ENCODE data around the gene GPAM.
A peak's percentile ranks its signal among the peaks of the same experiment; 100 is the strongest.
"Not testable (repeated sequence)": the region's sequence is repeated elsewhere in the genome, so short reads cannot be mapped to it uniquely, and the experiment has no call there.

The GPAM gene

GRCh38 chr10:112122827-112123226 is 60.7 kb downstream of the GPAM start:
- Histone ChIP-seq H3K27ac (ENCODE audit: low read length) (no peak overlapping the region), H3K27me3 (replicated peaks; ENCODE audit: insufficient read depth, low read length) (no peaks in the 10 kb centered on the region), H2AFZ (ENCODE audit: low read length) (no peak overlapping the region), H3K79me2 (ENCODE audit: low read length) (no peaks in the 10 kb centered on the region), H3K4me1 (ENCODE audit: low read length) (no peaks in the 10 kb centered on the region), H3K4me3 (ENCODE audit: low read length) (no peak overlapping the region), H3K36me3 (replicated peaks; ENCODE audit: insufficient read depth, low read length) (no peaks in the 10 kb centered on the region), H4K20me1 (ENCODE audit: insufficient read depth, low read length) (no peaks in the 10 kb centered on the region), H3K4me2 (ENCODE audit: low read depth, low read length) (no peak overlapping the region), H3K9me2 (replicated peaks; ENCODE audit: insufficient read depth, low read length) (no peaks in the 10 kb centered on the region), H3K9me3 (replicated peaks; ENCODE audit: insufficient read depth, low read length) (no peaks in the 10 kb centered on the region), H3F3A (ENCODE audit: insufficient read depth, low read length) (no peaks in the 10 kb centered on the region), H3K9ac (ENCODE audit: low read length) (no peak overlapping the region)
- no peak for DNase-seq
- TF ChIP-seq EZH2 (optimal IDR thresholded peaks at IDR 0.05; ENCODE audit: low read depth, low read length) (no peak), EZH2phosphoT487 (IDR thresholded peaks at IDR 0.05; ENCODE audit: low read length) (no peak)
- TF ChIP-seq, protein P1, sequence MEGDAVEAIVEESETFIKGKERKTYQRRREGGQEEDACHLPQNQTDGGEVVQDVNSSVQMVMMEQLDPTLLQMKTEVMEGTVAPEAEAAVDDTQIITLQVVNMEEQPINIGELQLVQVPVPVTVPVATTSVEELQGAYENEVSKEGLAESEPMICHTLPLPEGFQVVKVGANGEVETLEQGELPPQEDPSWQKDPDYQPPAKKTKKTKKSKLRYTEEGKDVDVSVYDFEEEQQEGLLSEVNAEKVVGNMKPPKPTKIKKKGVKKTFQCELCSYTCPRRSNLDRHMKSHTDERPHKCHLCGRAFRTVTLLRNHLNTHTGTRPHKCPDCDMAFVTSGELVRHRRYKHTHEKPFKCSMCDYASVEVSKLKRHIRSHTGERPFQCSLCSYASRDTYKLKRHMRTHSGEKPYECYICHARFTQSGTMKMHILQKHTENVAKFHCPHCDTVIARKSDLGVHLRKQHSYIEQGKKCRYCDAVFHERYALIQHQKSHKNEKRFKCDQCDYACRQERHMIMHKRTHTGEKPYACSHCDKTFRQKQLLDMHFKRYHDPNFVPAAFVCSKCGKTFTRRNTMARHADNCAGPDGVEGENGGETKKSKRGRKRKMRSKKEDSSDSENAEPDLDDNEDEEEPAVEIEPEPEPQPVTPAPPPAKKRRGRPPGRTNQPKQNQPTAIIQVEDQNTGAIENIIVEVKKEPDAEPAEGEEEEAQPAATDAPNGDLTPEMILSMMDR (IDR thresholded peaks at IDR 0.05; ENCODE audit: low read length) = no peak

DNA sequence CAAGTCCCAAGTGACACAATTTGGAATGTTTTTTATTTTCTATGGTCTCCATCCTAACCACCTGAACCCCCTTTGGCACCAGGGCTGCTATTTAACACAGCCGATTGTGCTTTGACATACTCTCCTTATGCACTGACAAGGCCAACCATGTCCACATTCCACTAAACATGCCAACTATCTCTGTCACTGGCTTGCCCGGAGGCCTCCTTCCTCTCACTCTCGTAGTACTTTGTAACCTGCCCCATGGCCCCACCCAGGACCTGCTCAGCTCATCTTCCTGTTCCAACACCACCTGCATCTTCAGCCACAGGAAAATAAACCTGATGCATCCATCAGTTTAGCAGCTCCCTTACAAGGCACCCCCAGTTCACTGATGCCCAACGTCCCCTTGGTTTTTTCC is 63.1 kb downstream of the GPAM start:
- Histone ChIP-seq H3F3A (ENCODE audit: insufficient read depth, low read length) (no peaks in the 10 kb centered on the region), H3K9me2 (replicated peaks; ENCODE audit: insufficient read depth, low read length) (no peaks in the 10 kb centered on the region), H4K20me1 (ENCODE audit: insufficient read depth, low read length) (no peaks in the 10 kb centered on the region), H3K36me3 (replicated peaks; ENCODE audit: insufficient read depth, low read length) (no peaks in the 10 kb centered on the region), H3K4me2 (ENCODE audit: low read depth, low read length) (no peak overlapping the region), H3K9ac (ENCODE audit: low read length) (no peak overlapping the region), H3K79me2 (ENCODE audit: low read length) (no peaks in the 10 kb centered on the region), H3K9me3 (replicated peaks; ENCODE audit: insufficient read depth, low read length) (no peaks in the 10 kb centered on the region), H3K4me3 (ENCODE audit: low read length) (no peak overlapping the region), H2AFZ (ENCODE audit: low read length) (no peak overlapping the region), H3K27ac (ENCODE audit: low read length) (no peak overlapping the region), H3K4me1 (ENCODE audit: low read length) (no peaks in the 10 kb centered on the region), H3K27me3 (replicated peaks; ENCODE audit: insufficient read depth, low read length) (no peaks in the 10 kb centered on the region)
- DNase-seq = no peak
- TF ChIP-seq, protein P1 (IDR thresholded peaks at IDR 0.05; ENCODE audit: low read length) = no peak
- TF ChIP-seq EZH2 (optimal IDR thresholded peaks at IDR 0.05; ENCODE audit: low read depth, low read length) = no peak
- TF ChIP-seq EZH2phosphoT487 (IDR thresholded peaks at IDR 0.05; ENCODE audit: low read length) = no peak

- H3K79me2 ChIP-seq (ENCODE audit: low read length) = no peaks in the 10 kb centered on the region
- TF ChIP-seq EZH2 (optimal IDR thresholded peaks at IDR 0.05; ENCODE audit: low read depth, low read length) = no peak
- TF ChIP-seq, protein P1 (IDR thresholded peaks at IDR 0.05; ENCODE audit: low read length) = peak; percentile 71
- no peaks in the 10 kb centered on the region for H4K20me1 ChIP-seq (ENCODE audit: insufficient read depth, low read length)
These were observed 67.7 kb downstream of the GPAM start for GRCh38 chr10:112115781-112116385.

DNA sequence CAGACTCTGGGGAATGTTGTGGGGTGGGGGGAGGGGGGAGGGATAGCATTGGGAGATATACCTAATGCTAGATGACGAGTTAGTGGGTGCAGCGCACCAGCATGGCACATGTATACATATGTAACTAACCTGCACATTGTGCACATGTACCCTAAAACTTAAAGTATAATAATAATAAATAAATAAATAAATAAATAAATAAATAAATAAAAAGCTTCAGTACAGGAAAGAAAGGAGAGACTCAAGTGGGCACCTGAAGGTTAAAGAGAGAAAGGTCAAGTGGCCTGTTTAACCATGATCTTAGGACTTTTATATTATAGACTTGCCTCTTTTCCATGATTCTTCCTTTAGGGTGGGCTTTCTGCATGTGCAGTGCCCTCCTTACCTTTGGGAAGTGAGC is 73.8 kb downstream of the GPAM start:
- not testable (repeated sequence) for H2AFZ ChIP-seq (ENCODE audit: low read length); H3K9me3 ChIP-seq (replicated peaks; ENCODE audit: insufficient read depth, low read length); H3K27me3 ChIP-seq (replicated peaks; ENCODE audit: insufficient read depth, low read length); H3K9me2 ChIP-seq (replicated peaks; ENCODE audit: insufficient read depth, low read length); H3K79me2 ChIP-seq (ENCODE audit: low read length); H3F3A ChIP-seq (ENCODE audit: insufficient read depth, low read length); DNase-seq; H3K36me3 ChIP-seq (replicated peaks; ENCODE audit: insufficient read depth, low read length); H3K4me1 ChIP-seq (ENCODE audit: low read length); H3K27ac ChIP-seq (ENCODE audit: low read length); H3K4me2 ChIP-seq (ENCODE audit: low read depth, low read length); H3K4me3 ChIP-seq (ENCODE audit: low read length); H3K9ac ChIP-seq (ENCODE audit: low read length); H4K20me1 ChIP-seq (ENCODE audit: insufficient read depth, low read length)

More at GRCh38 chr10:112115781-112116385, 67.7 kb downstream of the GPAM start:
- H3K4me3 ChIP-seq (ENCODE audit: low read length) = no peak overlapping the region
- no peaks in the 10 kb centered on the region for H3K36me3 ChIP-seq (replicated peaks; ENCODE audit: insufficient read depth, low read length)
- no peak overlapping the region for H3K4me2 ChIP-seq (ENCODE audit: low read depth, low read length)
- H2AFZ ChIP-seq (ENCODE audit: low read length) = no peak overlapping the region
- no peaks in the 10 kb centered on the region for H3K9me3 ChIP-seq (replicated peaks; ENCODE audit: insufficient read depth, low read length)
- H3K9me2 ChIP-seq (replicated peaks; ENCODE audit: insufficient read depth, low read length) = no peaks in the 10 kb centered on the region
- DNase-seq = peak; percentile 45
- H3K9ac ChIP-seq (ENCODE audit: low read length) = no peak overlapping the region
- no peaks in the 10 kb centered on the region for H3K27me3 ChIP-seq (replicated peaks; ENCODE audit: insufficient read depth, low read length)
- H3F3A ChIP-seq (ENCODE audit: insufficient read depth, low read length) = no peaks in the 10 kb centered on the region
- H3K27ac ChIP-seq (ENCODE audit: low read length) = no peak overlapping the region
- H3K4me1 ChIP-seq (ENCODE audit: low read length) = no peaks in the 10 kb centered on the region

All from MM.1S (cell line).